H1 (cell line): Measurements from ENCODE around the gene SPATS1. TPM values are rescaled to one million over a fixed set of nuclear protein-coding genes. Genes with fewer than 3 reads are reported as not detected.

ENCODE experiments used
- CTCF ChIA-PET: fragments of 300-600 bp; sonication (Branson Sonifier 250); formaldehyde crosslinking; loops from one replicate; lab custom pipeline; 2021; ENCODE audit not compliant: partially characterized antibody; lab: Charles Lee
- POLR2A ChIA-PET: fragments of 300-600 bp; sonication (Branson Sonifier 250); formaldehyde crosslinking; loops from one replicate; lab custom pipeline; 2021; ENCODE audit warnings: inconsistent platforms; ENCODE audit not compliant: partially characterized antibody; lab: Charles Lee
- DNase-seq, 2 experiments: peaks; one replicate each; pipeline versions ENCODE4 v3.0.0 to v3.0.0-alpha.2; 2010 to 2022; ENCODE audit warnings: low spot score in 2 of 2, low read depth in 1 of 2, mixed read lengths in 1 of 2
- FAIRE-seq: peaks from 2 replicates; lab custom pipeline; 2011; peaks lifted over from hg19 to GRCh38; lab: Jason Lieb, UNC
- H2AFZ ChIP-seq: 2 replicates; pipeline ENCODE4 v1.8.1; 2012; ENCODE audit warnings: low read length, inconsistent platforms
- H2AK5ac ChIP-seq: 2 replicates; pipeline ENCODE4 v1.6.1; 2013; ENCODE audit warnings: low read depth, low read length
- H2BK120ac ChIP-seq: replicated peaks from 2 replicates; pipeline ENCODE3; 2013; ENCODE audit warnings: low read depth, low read length, inconsistent platforms
- H2BK12ac ChIP-seq: 2 replicates; pipeline ENCODE4 v1.6.1; 2013; ENCODE audit warnings: low read depth, low read length
- H2BK15ac ChIP-seq: 2 replicates; pipeline ENCODE4 v1.6.1; 2013; ENCODE audit warnings: low read length
- H2BK20ac ChIP-seq: 2 replicates; pipeline ENCODE4 v1.6.1; 2013; ENCODE audit warnings: low read length
- H2BK5ac ChIP-seq: 2 replicates; pipeline ENCODE4 v1.6.1; 2013; ENCODE audit warnings: low read depth, low read length
- H3K14ac ChIP-seq: 2 replicates; pipeline ENCODE4 v1.6.1; 2013; ENCODE audit warnings: inconsistent platforms; ENCODE audit not compliant: insufficient read length
- H3K18ac ChIP-seq: 2 replicates; pipeline ENCODE4 v1.6.1; 2013; ENCODE audit warnings: low read length; ENCODE audit errors: extremely low read depth
- H3K23ac ChIP-seq: 2 replicates; pipeline ENCODE4 v1.6.1; 2013; ENCODE audit warnings: inconsistent platforms; ENCODE audit not compliant: insufficient read length
- H3K23me2 ChIP-seq: 2 replicates; pipeline ENCODE4 v1.6.1; 2013; ENCODE audit warnings: low read depth, low read length
- H3K27ac ChIP-seq: 2 replicates; pipeline ENCODE4 v1.6.1; 2011; ENCODE audit warnings: low read depth, low read length, inconsistent platforms
- H3K27me3 ChIP-seq, 4 experiments: replicated peaks in 1 of 4; 1 replicate in 1 of 4; 2 replicates in 3 of 4; pipeline versions ENCODE4 v1.6.1 to v1.8.1; 2011 to 2013; ENCODE audit warnings: low read length in 3 of 4, mild to moderate bottlenecking in 3 of 4, inconsistent platforms in 2 of 4, mixed read lengths in 2 of 4, moderate library complexity in 1 of 4; ENCODE audit not compliant: control insufficient read depth in 3 of 4, insufficient read depth in 3 of 4; ENCODE audit errors: extremely low read depth in 1 of 4
- H3K36me3 ChIP-seq, 4 experiments: 2 replicates each; pipeline versions ENCODE4 v1.6.1 to v1.8.1; 2011 to 2013; ENCODE audit warnings: mild to moderate bottlenecking in 4 of 4, low read length in 3 of 4, moderate library complexity in 2 of 4, control low read depth in 1 of 4, inconsistent platforms in 1 of 4; ENCODE audit not compliant: insufficient read depth in 4 of 4, control insufficient read depth in 2 of 4
- H3K4ac ChIP-seq: replicated peaks from 2 replicates; pipeline ENCODE3; 2013; ENCODE audit warnings: low read length, low read depth, mixed read lengths, inconsistent platforms; ENCODE audit not compliant: insufficient read length
- H3K4me1 ChIP-seq, 4 experiments: replicated peaks in 1 of 4; 1 replicate in 1 of 4; 2 replicates in 3 of 4; pipeline versions ENCODE4 v1.6.1 to v1.8.1; 2011 to 2013; ENCODE audit warnings: low read length in 3 of 4, inconsistent platforms in 2 of 4, mixed read lengths in 1 of 4; ENCODE audit not compliant: insufficient read depth in 4 of 4, control insufficient read depth in 3 of 4
- H3K4me2 ChIP-seq, 2 experiments: 2 replicates each; pipeline versions ENCODE4 v1.6.1 to v1.8.1; 2011 to 2013; ENCODE audit warnings: low read depth in 2 of 2, low read length in 2 of 2, control low read depth in 1 of 2, inconsistent platforms in 1 of 2, mild to moderate bottlenecking in 1 of 2; ENCODE audit not compliant: insufficient read depth in 1 of 2
- H3K4me3 ChIP-seq, 4 experiments: fragments of 200-600, 300-600 bp in 1 of 4; sonication (generic), shearing (Covaris generic), sonication (Bioruptor Twin) in 1 of 4; 2 replicates each; pipeline versions ENCODE4 v1.5.1 to v1.8.1; 2011 to 2016; ENCODE audit warnings: low read length in 4 of 4, low read depth in 3 of 4, control low read depth in 2 of 4, inconsistent platforms in 2 of 4, mild to moderate bottlenecking in 2 of 4, mixed read lengths in 1 of 4, moderate library complexity in 1 of 4; ENCODE audit not compliant: insufficient read depth in 2 of 4; ENCODE audit errors: extremely low read depth in 1 of 4
- H3K56ac ChIP-seq: replicated peaks from 2 replicates; pipeline ENCODE3; 2013; ENCODE audit warnings: low read depth, mild to moderate bottlenecking, mixed read lengths, low read length, inconsistent platforms; ENCODE audit not compliant: insufficient read length
- H3K79me1 ChIP-seq: 2 replicates; pipeline ENCODE4 v1.6.1; 2013; ENCODE audit warnings: low read depth, low read length, control low read depth
- H3K79me2 ChIP-seq, 2 experiments: 2 replicates each; pipeline versions ENCODE4 v1.6.1 to v1.8.1; 2012 to 2013; ENCODE audit warnings: low read length in 2 of 2, mild to moderate bottlenecking in 2 of 2, inconsistent platforms in 1 of 2; ENCODE audit not compliant: insufficient read depth in 2 of 2, control insufficient read depth in 1 of 2
- H3K9ac ChIP-seq, 4 experiments: replicated peaks in 1 of 4; 1 replicate in 1 of 4; 2 replicates in 3 of 4; pipeline versions ENCODE4 v1.6.1 to v1.8.1; 2011 to 2013; ENCODE audit warnings: low read depth in 3 of 4, low read length in 3 of 4, control low read depth in 2 of 4, mild to moderate bottlenecking in 2 of 4, moderate library complexity in 2 of 4, inconsistent platforms in 1 of 4; ENCODE audit errors: extremely low read depth in 1 of 4
- H3K9me3 ChIP-seq, 2 experiments: 2 replicates each; pipeline versions ENCODE4 v1.6.1 to v1.8.1; 2012 to 2013; ENCODE audit warnings: mild to moderate bottlenecking in 2 of 2, moderate library complexity in 2 of 2, control low read depth in 1 of 2, inconsistent platforms in 1 of 2, low read depth in 1 of 2, low read length in 1 of 2, mixed read lengths in 1 of 2; ENCODE audit not compliant: insufficient read depth in 2 of 2
- H4K20me1 ChIP-seq, 2 experiments: replicated peaks in 1 of 2; 2 replicates each; pipeline versions ENCODE3 to v1.8.1; 2011 to 2013; ENCODE audit warnings: inconsistent platforms in 2 of 2, low read length in 2 of 2, mild to moderate bottlenecking in 1 of 2; ENCODE audit not compliant: insufficient read depth in 2 of 2, control insufficient read depth in 1 of 2
- H4K5ac ChIP-seq: 2 replicates; pipeline ENCODE4 v1.6.1; 2013; ENCODE audit warnings: low read length, low read depth, mixed read lengths, inconsistent platforms; ENCODE audit not compliant: insufficient read length
- H4K8ac ChIP-seq: 2 replicates; pipeline ENCODE4 v1.8.0; 2013; ENCODE audit warnings: mild to moderate bottlenecking, moderate library complexity, low read length, inconsistent platforms; ENCODE audit not compliant: insufficient read depth; ENCODE audit errors: extremely low read depth
- H4K91ac ChIP-seq: replicated peaks from 2 replicates; pipeline ENCODE3; 2013; ENCODE audit warnings: low read length, mixed read lengths, inconsistent platforms; ENCODE audit not compliant: insufficient read length
- ATF3 ChIP-seq: IDR thresholded peaks from 2 replicates; pipeline ENCODE4 v1.6.1; 2011; ENCODE audit warnings: low read depth, mild to moderate bottlenecking, low read length; ENCODE audit not compliant: insufficient read depth
- CEBPB ChIP-seq: IDR thresholded peaks from 2 replicates; pipeline ENCODE4 v1.6.1; 2012; ENCODE audit warnings: low read depth, low read length
- GABPA ChIP-seq: IDR thresholded peaks from 2 replicates; pipeline ENCODE4 v1.6.1; 2011; ENCODE audit warnings: mild to moderate bottlenecking, low read length, moderate library complexity, borderline replicate concordance; ENCODE audit not compliant: insufficient read depth
- JUND ChIP-seq: IDR thresholded peaks from 2 replicates; pipeline ENCODE4 v1.6.1; 2011; ENCODE audit warnings: mild to moderate bottlenecking, improper control_type of control experiment, low read length
- KDM1A ChIP-seq: fragments of 200-600, 300-600 bp; sonication (generic); IDR thresholded peaks from 2 replicates; pipeline ENCODE4 v1.7.1; 2016; ENCODE audit warnings: mild to moderate bottlenecking, low read length, borderline replicate concordance
- NANOG ChIP-seq: IDR thresholded peaks from 2 replicates; pipeline ENCODE4 v1.6.1; 2011; ENCODE audit warnings: low read length, low read depth, mild to moderate bottlenecking, inconsistent platforms; ENCODE audit not compliant: insufficient read depth, poor library complexity, severe bottlenecking
- RXRA ChIP-seq: IDR thresholded peaks from 2 replicates; pipeline ENCODE4 v1.6.1; 2011; ENCODE audit warnings: low read depth, mild to moderate bottlenecking, low read length, moderate library complexity; ENCODE audit not compliant: insufficient read depth
- SP2 ChIP-seq: IDR thresholded peaks from 2 replicates; pipeline ENCODE4 v1.6.1; 2012; ENCODE audit warnings: mild to moderate bottlenecking, low read length, inconsistent platforms
- SUZ12 ChIP-seq: fragments of 200-600 bp; sonication (generic); IDR thresholded peaks from 2 replicates; pipeline ENCODE4 v1.6.1; 2012; ENCODE audit warnings: mild to moderate bottlenecking, inconsistent platforms, low read length, moderate library complexity, mixed read lengths
- TCF12 ChIP-seq: IDR thresholded peaks from 2 replicates; pipeline ENCODE4 v1.6.1; 2011; ENCODE audit warnings: low read depth, mild to moderate bottlenecking, low read length
- YY1 ChIP-seq: IDR thresholded peaks from 2 replicates; pipeline ENCODE4 v1.6.1; 2011; ENCODE audit warnings: low read depth, mild to moderate bottlenecking, low read length
- polyA plus RNA-seq, 7 experiments: library from polyadenylated mRNA; depleted of rRNA in 3 of 7; stranded (reverse) in 5 of 7; unstranded in 2 of 7; fragments of >200 nt in 5 of 7; fragments of 200-250 nt in 2 of 7; gene quantifications; 1 replicate in 5 of 7; 2 replicates in 1 of 7; 4 replicates in 1 of 7; pipeline versions ENCODE4 v1.2.1 to v1.2.3, GENCODE V29; 2011 to 2013; ENCODE audit warnings: missing spikeins in 2 of 7, mixed read lengths in 2 of 7
- total RNA-seq: library from RNA; stranded (reverse); fragmentation: NEBNext Ultra II Directional; extraction: Animal tissue kit (Norgen Biotek cat#: 25700); gene quantifications from 2 replicates; pipeline ENCODE4 v1.2.1, GENCODE V29; 2021

SPATS1 gene
- total and polyA plus RNA-seq, 2 of the 8 experiments (the other 6 are each of a cell fraction or from before 2014, with no cell fraction given), result not detected

GRCh38 chr6:44327096-44327495 is 15.4 kb upstream of the SPATS1 start:
- FAIRE-seq (no peak), DNase-seq (no peak)
- no peaks in the 10 kb centered on the region for H3K79me1 ChIP-seq
- H2BK15ac ChIP-seq, result no peak overlapping the region
- ChIA-PET CTCF (interaction anchor here (1.1 to 5.9 kb wide), 8 partner anchors 10 to 70 kb away, joined by 3 to 44 read pairs (median 4); partner anchors contain the start of gene AARS2), POLR2A (interaction anchor here (1.0 to 2.2 kb wide), 5 partner anchors 14 to 80 kb away, joined by 3 to 13 read pairs (median 7); partner anchors contain the start of gene AARS2)
- no peak overlapping the region for H2AK5ac ChIP-seq
- no peaks in the 10 kb centered on the region for H3K9me3 ChIP-seq
- H2BK20ac ChIP-seq, result no peak overlapping the region
- no peak overlapping the region for H3K18ac ChIP-seq
- H2BK12ac ChIP-seq, result no peak overlapping the region
- no peak overlapping the region for H3K9ac ChIP-seq
- H3K56ac ChIP-seq, result no peak overlapping the region
- no peak overlapping the region for H3K4ac ChIP-seq
- H4K5ac ChIP-seq, result no peak overlapping the region
- no peaks in the 10 kb centered on the region for H4K20me1 ChIP-seq
- no peak overlapping the region for H4K8ac ChIP-seq
- no peak overlapping the region for H3K4me3 ChIP-seq
- no peaks in the 10 kb centered on the region; a peak in 1 of 7 replicates for H3K27me3 ChIP-seq
- H3K36me3 ChIP-seq, result no peaks in the 10 kb centered on the region
- peaks cover 0 to 11% (median 6%) of the 10 kb centered on the region in 4 experiments; a peak in 4 of 7 replicates for H3K4me1 ChIP-seq
- H3K14ac ChIP-seq, result no peak overlapping the region
- no peak overlapping the region for H4K91ac ChIP-seq
- H3K23me2 ChIP-seq, result no peaks in the 10 kb centered on the region
- H3K79me2 ChIP-seq, result no peaks in the 10 kb centered on the region
- no peak overlapping the region for H3K27ac ChIP-seq
- no peak overlapping the region for H3K23ac ChIP-seq
- H2AFZ ChIP-seq, result no peak overlapping the region
- TF ChIP-seq SUZ12 (no peak), GABPA (no peak), TCF12 (no peak), SP2 (no peak), NANOG (no peak), ATF3 (no peak), JUND (no peak), RXRA (no peak), KDM1A (no peak), YY1 (no peak), CEBPB (no peak)
- TF ChIP-seq, all 59 proteins: peak for 0
- Histone ChIP-seq H2BK5ac (no peak overlapping the region), H3K4me2 (no peak overlapping the region; a peak in 1 of 4 replicates), H2BK120ac (no peak overlapping the region)
